ENCODE measurements around the gene DRD4.
"Not testable (repeated sequence)": the region's sequence is repeated elsewhere in the genome, so short reads cannot be mapped to it uniquely, and the experiment has no call there.

DRD4 gene

GRCh38 chr11:680970-681369 is 43.9 kb downstream of the DRD4 start:
- no peak for DNase-seq

- no peak for DNase-seq
Observed at GRCh38 chr11:686451-687243, 49.6 kb downstream of the DRD4 start.

- no peak for DNase-seq
Observed at GRCh38 chr11:687751-688150, 50.7 kb downstream of the DRD4 start.

GRCh38 chr11:688681-689080 is 51.6 kb downstream of the DRD4 start:
- no peak for DNase-seq

- DNase-seq = no peak
Observed at GRCh38 chr11:689625-690024, 52.6 kb downstream of the DRD4 start.

GRCh38 chr11:690244-690643 is 53.2 kb downstream of the DRD4 start:
- not testable (repeated sequence) for DNase-seq
